ENCODE results near the gene ALOX15B. TPM values are rescaled to one million over a fixed set of nuclear protein-coding genes. Genes with fewer than 3 reads are reported as not detected.

Gene ALOX15B
- total RNA-seq, 6 experiments from 2014 or later = 0.22 to 2.2 (median 0.72) TPM

DNA sequence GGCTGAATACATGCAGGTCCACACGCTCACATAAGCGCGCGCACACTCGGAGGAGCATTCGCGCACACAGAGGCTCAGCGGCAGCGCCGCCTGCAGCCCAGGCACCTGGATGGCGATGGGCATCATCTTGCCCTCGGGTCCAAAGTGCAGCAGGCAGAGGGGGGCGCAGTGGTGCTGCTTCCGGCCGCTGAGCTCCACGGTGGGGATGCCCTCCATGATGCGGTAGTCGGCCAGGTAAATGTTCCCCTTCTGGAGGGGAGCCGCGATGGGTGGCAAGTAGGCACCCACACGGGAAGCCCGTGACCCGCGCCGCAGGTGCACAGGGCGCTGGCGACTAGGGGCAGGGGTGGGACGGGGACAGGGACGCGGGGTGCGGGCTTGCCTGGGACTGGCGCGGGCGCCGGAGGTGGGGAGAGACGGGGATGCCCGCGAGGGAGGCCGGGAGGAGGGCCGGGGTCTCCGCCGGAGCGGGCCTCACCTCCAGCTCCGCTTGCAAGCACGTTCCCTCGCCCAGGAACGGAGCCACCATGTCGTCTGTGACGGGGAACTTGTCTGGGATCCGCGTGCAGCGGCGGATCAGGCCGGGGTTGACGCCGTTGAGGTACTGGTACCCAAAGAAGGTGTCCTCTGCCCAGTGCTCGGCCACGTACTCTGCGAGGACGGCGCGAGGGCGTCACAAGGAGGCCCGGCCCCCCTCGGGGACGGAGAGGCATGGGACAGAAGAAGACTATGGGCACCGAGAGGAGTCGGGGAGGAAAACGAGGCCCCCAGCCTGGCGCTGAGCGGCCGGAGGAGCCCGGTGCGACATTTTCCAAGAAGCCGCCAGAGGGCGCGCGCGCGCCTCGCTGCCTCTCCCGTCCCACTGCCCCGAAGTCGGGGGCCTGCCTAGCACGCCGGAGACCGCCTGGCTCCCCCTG, 40.7 kb downstream of the ALOX15B start:
- intact Hi-C loops (cut with DNase I) = no loop called here
- Histone ChIP-seq H3K36me3 (no peaks in the 10 kb centered on the region), H3K9me3 (no peaks in the 10 kb centered on the region), H3K27ac (no peak overlapping the region), H3K27me3 (peaks cover 0 to 9% of the 10 kb centered on the region in 2 donors), H3K4me1 (peaks cover 0 to 11% (median 5%) of the 10 kb centered on the region in 4 donors), H3K4me3 (peak overlapping the region; percentile 18 to 31 (median 20))
- ATAC-seq = peak; percentile 80 to 94 (median 92)
- WGBS (ENCODE audit: insufficient coverage, low coverage, low lambda C conversion rate, missing lambda C conversion rate) = 8% methylated on average over 13 of the region's 87 CpGs
- peak; percentile 70 to 80 (median 73) for DNase-seq
- TF ChIP-seq, protein P1, sequence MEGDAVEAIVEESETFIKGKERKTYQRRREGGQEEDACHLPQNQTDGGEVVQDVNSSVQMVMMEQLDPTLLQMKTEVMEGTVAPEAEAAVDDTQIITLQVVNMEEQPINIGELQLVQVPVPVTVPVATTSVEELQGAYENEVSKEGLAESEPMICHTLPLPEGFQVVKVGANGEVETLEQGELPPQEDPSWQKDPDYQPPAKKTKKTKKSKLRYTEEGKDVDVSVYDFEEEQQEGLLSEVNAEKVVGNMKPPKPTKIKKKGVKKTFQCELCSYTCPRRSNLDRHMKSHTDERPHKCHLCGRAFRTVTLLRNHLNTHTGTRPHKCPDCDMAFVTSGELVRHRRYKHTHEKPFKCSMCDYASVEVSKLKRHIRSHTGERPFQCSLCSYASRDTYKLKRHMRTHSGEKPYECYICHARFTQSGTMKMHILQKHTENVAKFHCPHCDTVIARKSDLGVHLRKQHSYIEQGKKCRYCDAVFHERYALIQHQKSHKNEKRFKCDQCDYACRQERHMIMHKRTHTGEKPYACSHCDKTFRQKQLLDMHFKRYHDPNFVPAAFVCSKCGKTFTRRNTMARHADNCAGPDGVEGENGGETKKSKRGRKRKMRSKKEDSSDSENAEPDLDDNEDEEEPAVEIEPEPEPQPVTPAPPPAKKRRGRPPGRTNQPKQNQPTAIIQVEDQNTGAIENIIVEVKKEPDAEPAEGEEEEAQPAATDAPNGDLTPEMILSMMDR (IDR thresholded peaks at IDR 0.05) = peak; percentile 65 to 95 (median 89)
- no peak for TF ChIP-seq POLR2A (IDR thresholded peaks at IDR 0.05)

DNA sequence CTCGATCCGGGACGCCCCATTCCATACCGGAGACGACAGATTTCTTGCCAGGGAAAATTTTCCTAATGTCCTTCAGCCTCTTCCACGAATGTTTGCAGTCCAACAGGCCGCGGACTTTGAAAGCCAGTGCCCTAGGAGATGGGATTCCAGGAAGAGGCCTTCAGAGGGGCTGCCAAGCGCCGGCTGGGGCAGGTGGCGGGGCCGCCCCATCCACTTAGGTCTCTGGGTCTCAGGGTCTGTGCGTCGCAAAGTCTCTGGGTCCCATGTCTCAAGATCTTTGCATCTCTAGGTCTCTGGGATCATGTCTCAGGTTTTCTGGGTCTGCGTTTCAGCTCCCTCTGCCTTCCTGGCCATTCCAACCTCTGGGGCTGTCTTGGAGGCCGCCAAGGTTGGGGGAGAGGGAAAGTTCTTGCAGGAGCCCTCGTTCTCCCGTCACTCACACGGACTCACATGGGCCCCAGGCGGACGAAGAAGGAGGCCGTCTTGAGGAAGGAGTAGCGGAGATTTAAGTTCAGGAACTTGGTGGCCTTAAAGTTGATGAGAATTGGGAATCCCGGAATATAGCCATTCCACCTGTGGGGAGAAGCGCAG, 41.4 kb downstream of the ALOX15B start:
- H3K27me3 ChIP-seq = peaks cover 0 to 2% of the 10 kb centered on the region in 2 donors

DNA sequence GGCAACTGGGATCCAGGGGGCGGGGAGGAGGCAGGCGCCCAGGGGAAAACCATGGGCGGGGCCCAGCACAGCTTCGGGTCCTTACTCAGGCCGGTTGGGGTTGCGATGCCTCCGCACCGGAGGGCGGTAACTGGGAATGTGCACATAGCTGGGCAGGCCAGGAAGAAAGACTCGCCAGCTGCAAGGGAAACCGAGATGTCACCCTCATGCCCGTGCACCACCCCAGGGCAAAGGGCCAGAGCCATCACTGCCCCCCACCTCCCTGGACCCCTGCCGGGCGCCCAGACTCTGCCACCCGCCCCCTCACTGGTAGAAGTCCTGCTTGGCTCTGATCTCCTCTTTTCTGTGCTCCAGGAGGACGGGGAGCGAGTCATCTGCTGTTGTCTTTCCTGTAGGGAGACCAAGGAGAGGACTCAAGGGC, 42.0 kb downstream of the ALOX15B start:
- ATAC-seq (no peak), DNase-seq (no peak)
- Histone ChIP-seq H3K27me3 (no peaks in the 10 kb centered on the region), H3K27ac (no peak overlapping the region), H3K9me3 (no peaks in the 10 kb centered on the region), H3K4me1 (peaks cover 0 to 11% (median 5%) of the 10 kb centered on the region in 4 donors), H3K36me3 (no peaks in the 10 kb centered on the region), H3K4me3 (no peak overlapping the region)
- intact Hi-C loops (cut with DNase I) = no loop called here
- TF ChIP-seq POLR2A (IDR thresholded peaks at IDR 0.05) = no peak
- TF ChIP-seq, protein P1 (IDR thresholded peaks at IDR 0.05) = no peak
- no CpG with 5 or more reads among the region's 17 CpGs for WGBS (ENCODE audit: insufficient coverage, low coverage, low lambda C conversion rate, missing lambda C conversion rate)

More for the DNA sequence above, 41.4 kb downstream of the ALOX15B start:
- no peak for DNase-seq
- ATAC-seq = peak in 1 of 4 donors; percentile 9
- intact Hi-C loops (cut with DNase I) = no loop called here
- TF ChIP-seq, protein P1 (IDR thresholded peaks at IDR 0.05) = peak in 3 of 4 donors; percentile 2 to 23 (median 4)
- no peak for TF ChIP-seq POLR2A (IDR thresholded peaks at IDR 0.05)
- Histone ChIP-seq H3K4me3 (peak overlapping the region in 2 of 3 donors; percentile 18 to 31), H3K36me3 (no peaks in the 10 kb centered on the region), H3K27ac (no peak overlapping the region), H3K4me1 (peaks cover 0 to 11% (median 5%) of the 10 kb centered on the region in 4 donors), H3K9me3 (no peaks in the 10 kb centered on the region)
- WGBS (ENCODE audit: insufficient coverage, low coverage, low lambda C conversion rate, missing lambda C conversion rate) = 15% methylated on average over 23 of the region's 25 CpGs

DNA sequence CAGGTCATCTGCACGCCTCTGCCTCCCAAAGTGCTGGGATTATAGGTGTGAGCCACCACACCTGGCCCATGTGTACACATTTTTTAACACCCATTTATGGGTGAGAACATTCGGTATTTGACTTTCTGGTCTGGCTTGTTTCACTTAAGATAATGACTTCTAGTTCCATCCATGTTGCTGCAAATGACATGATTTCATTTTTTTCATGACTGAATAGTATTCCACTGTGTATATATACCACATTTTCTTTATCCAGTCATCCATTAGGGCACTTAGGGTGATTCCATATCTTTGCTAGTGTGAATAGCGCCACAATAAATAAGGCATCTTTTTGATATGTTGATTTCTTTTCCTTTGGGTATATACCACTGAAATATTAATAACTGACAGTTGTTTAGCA, 43.0 kb downstream of the ALOX15B start:
- DNase-seq (no peak), ATAC-seq (no peak)
- H3K4me1 ChIP-seq = peaks cover 0 to 11% (median 5%) of the 10 kb centered on the region in 4 donors
- 70% methylated on average over 3 of the region's 3 CpGs for WGBS (ENCODE audit: insufficient coverage, low coverage, low lambda C conversion rate, missing lambda C conversion rate)
- TF ChIP-seq POLR2A (IDR thresholded peaks at IDR 0.05) = no peak
- TF ChIP-seq, protein P1 (IDR thresholded peaks at IDR 0.05) = no peak
- no peak overlapping the region for H3K4me3 ChIP-seq
- H3K36me3 ChIP-seq = no peaks in the 10 kb centered on the region
- no peak overlapping the region for H3K27ac ChIP-seq
- H3K27me3 ChIP-seq = no peaks in the 10 kb centered on the region
- no peaks in the 10 kb centered on the region for H3K9me3 ChIP-seq
- intact Hi-C loops (cut with DNase I) = no loop called here
